ENCODE data around the gene FKBP1A. TPM values are rescaled to one million over a fixed set of nuclear protein-coding genes. Genes with fewer than 3 reads are reported as not detected.

The FKBP1A gene
- total RNA-seq, 1 experiment from 2014 or later = 196 TPM

- Histone ChIP-seq H3K27me3 (ENCODE audit: insufficient read depth, low read length) (no peaks in the 10 kb centered on the region), H3K4ac (ENCODE audit: low read depth, low read length) (no peak overlapping the region), H2BK12ac (ENCODE audit: insufficient read length, low read depth, low read length) (no peak overlapping the region), H4K8ac (replicated peaks; ENCODE audit: insufficient read length, low read depth, low read length) (no peak overlapping the region), H3K14ac (ENCODE audit: insufficient read depth, low read length) (no peak overlapping the region), H3K23ac (ENCODE audit: insufficient read length, low read depth, low read length) (no peak overlapping the region), H2AK5ac (ENCODE audit: insufficient read length, low read length) (no peak overlapping the region), H2BK5ac (ENCODE audit: insufficient read length, low read length) (no peak overlapping the region), H2BK120ac (ENCODE audit: low read depth, low read length, poor library complexity, severe bottlenecking) (no peak overlapping the region), H3K9me3 (ENCODE audit: control insufficient read depth, low read depth, low read length) (no peaks in the 10 kb centered on the region), H3K4me2 (ENCODE audit: insufficient read depth, insufficient read length, low read length) (no peak overlapping the region), H2BK15ac (ENCODE audit: low read depth, low read length) (no peak overlapping the region), H4K91ac (ENCODE audit: insufficient read length, low read depth, low read length) (no peak overlapping the region), H3K9ac (ENCODE audit: extremely low read depth, insufficient read length, low read length) (no peak overlapping the region), H3K18ac (ENCODE audit: insufficient read length, low read depth, low read length) (no peak overlapping the region), H3K79me1 (ENCODE audit: insufficient read depth, low read depth, low read length, poor library complexity, severe bottlenecking) (no peaks in the 10 kb centered on the region), H3K23me2 (ENCODE audit: insufficient read length, low read depth, low read length, poor library complexity, severe bottlenecking) (no peaks in the 10 kb centered on the region), H4K5ac (ENCODE audit: insufficient read length, low read depth, low read length) (no peak overlapping the region), H3K56ac (ENCODE audit: insufficient read length, low read depth, low read length) (no peak overlapping the region), H3T11ph (ENCODE audit: low read length) (no peak overlapping the region), H2AFZ (ENCODE audit: low read length) (no peak overlapping the region), H3K4me1 (ENCODE audit: insufficient read depth, low read length) (no peaks in the 10 kb centered on the region), H3K27ac (ENCODE audit: insufficient read length, low read depth, low read length) (no peak overlapping the region), H2BK20ac (ENCODE audit: low read depth, low read length, poor library complexity, severe bottlenecking) (no peak overlapping the region), H4K20me1 (ENCODE audit: control insufficient read depth, insufficient read depth, insufficient read length) (no peaks in the 10 kb centered on the region), H3K79me2 (ENCODE audit: insufficient read depth, low read length) (no peaks in the 10 kb centered on the region)
- H3K36me3 Mint-ChIP-seq (ENCODE audit: insufficient read depth in 1 of 3, low read depth in 3 of 3) = peaks cover 15 to 35% (median 20%) of the 10 kb centered on the region in 3 experiments
- H3K27ac Mint-ChIP-seq = no peak overlapping the region
- H3K4me3 Mint-ChIP-seq = no peak overlapping the region
- no peaks in the 10 kb centered on the region for H3K27me3 Mint-ChIP-seq (ENCODE audit: low read depth)
- WGBS (ENCODE audit: extremely low coverage, insufficient read length, low lambda C conversion rate) = no CpG with 5 or more reads among the region's 7 CpGs
- no peak for DNase-seq
- H3K9me3 Mint-ChIP-seq = no peaks in the 10 kb centered on the region
- no peak for TF ChIP-seq CTCF (conservative IDR thresholded peaks at IDR 0.05)
- no peaks in the 10 kb centered on the region for H3K4me1 Mint-ChIP-seq
Measured at GRCh38 chr20:1360094-1360846, 32.6 kb downstream of the FKBP1A start.

Data from H9 (cell line).